Immature natural killer cell (primary cell): Measurements from ENCODE around the gene DELE1. TPM values are rescaled to one million over a fixed set of nuclear protein-coding genes. Genes with fewer than 3 reads are reported as not detected.
A peak's percentile ranks its signal among the peaks of the same experiment; 100 is the strongest.
"Not testable (repeated sequence)": the region's sequence is repeated elsewhere in the genome, so short reads cannot be mapped to it uniquely, and the experiment has no call there.

ENCODE experiments used
- DNase-seq, 3 donors: peaks; one replicate each; pipeline ENCODE4 v3.0.0; 2022; ENCODE audit warnings: mixed read lengths in 1 of 3
- H3K27ac Mint-ChIP-seq, 6 donors: one replicate each; pipeline ENCODE4 v1.8.0; 2020; ENCODE audit warnings: mixed read lengths in 6 of 6, mild to moderate bottlenecking in 5 of 6, inconsistent platforms in 4 of 6, moderate library complexity in 3 of 6
- H3K27me3 Mint-ChIP-seq, 3 donors: one replicate each; pipeline ENCODE4 v1.8.0; 2020 to 2021; ENCODE audit warnings: low read depth in 3 of 3, mild to moderate bottlenecking in 3 of 3, mixed read lengths in 3 of 3, moderate library complexity in 3 of 3, inconsistent platforms in 1 of 3
- H3K36me3 Mint-ChIP-seq, 3 donors: one replicate each; pipeline ENCODE4 v1.8.0; 2020; ENCODE audit warnings: mixed read lengths in 3 of 3, inconsistent platforms in 2 of 3, mild to moderate bottlenecking in 2 of 3
- H3K4me1 Mint-ChIP-seq, 2 donors: one replicate each; pipeline ENCODE4 v1.8.0; 2020; ENCODE audit warnings: inconsistent platforms in 2 of 2, mild to moderate bottlenecking in 2 of 2, mixed read lengths in 2 of 2, moderate library complexity in 1 of 2
- H3K4me3 Mint-ChIP-seq, 5 donors: one replicate each; pipeline ENCODE4 v1.8.0; 2020; ENCODE audit warnings: mild to moderate bottlenecking in 5 of 5, mixed read lengths in 5 of 5, inconsistent platforms in 3 of 5, moderate library complexity in 3 of 5
- H3K9me3 Mint-ChIP-seq, 6 donors: one replicate each; pipeline ENCODE4 v1.8.0; 2020; ENCODE audit warnings: mild to moderate bottlenecking in 6 of 6, mixed read lengths in 6 of 6, inconsistent platforms in 4 of 6, moderate library complexity in 3 of 6
- polyA plus RNA-seq, 3 donors: library from polyadenylated mRNA; unstranded; fragments of 300-500 nt; fragmentation: Illumina TruSeq; gene quantifications; one replicate each; pipeline ENCODE4 v1.2.3, GENCODE V29; 2021

The DELE1 gene
- polyA plus RNA-seq, 3 donors from 2014 or later: 38.2 to 47.1 (median 44.7) TPM

- no peak for DNase-seq
- peak overlapping the region in 2 of 6 donors; percentile 32 for H3K27ac Mint-ChIP-seq
- H3K27me3 Mint-ChIP-seq: peaks cover 0 to 8% (median 4%) of the 10 kb centered on the region in 3 donors
- peaks cover 26% of the 10 kb centered on the region in 2 donors for H3K4me1 Mint-ChIP-seq
- no peaks in the 10 kb centered on the region for H3K9me3 Mint-ChIP-seq
- H3K36me3 Mint-ChIP-seq: peaks cover 0 to 9% (median 9%) of the 10 kb centered on the region in 3 donors
- no peak overlapping the region for H3K4me3 Mint-ChIP-seq
Measured at GRCh38 chr5:141920771-141921170, 2.9 kb upstream of the DELE1 start.

- H3K36me3 Mint-ChIP-seq: peaks cover 3 to 25% (median 21%) of the 10 kb centered on the region in 3 donors
Measured at GRCh38 chr5:141922827-141923447, 734 bp upstream of the DELE1 start.

GRCh38 chr5:141926434-141926833 lies 2.8 kb downstream of the DELE1 start:
- Mint-ChIP-seq H3K27ac (no peak overlapping the region), H3K9me3 (no peaks in the 10 kb centered on the region)
- no peak for DNase-seq

More at GRCh38 chr5:141922827-141923447, 734 bp upstream of the DELE1 start:
- not testable (repeated sequence) for H3K27me3 Mint-ChIP-seq, DNase-seq, H3K9me3 Mint-ChIP-seq
- H3K27ac Mint-ChIP-seq: peak overlapping the region; percentile 90 to 98 (median 96)
- peak overlapping the region; percentile 89 to 97 (median 92) for H3K4me3 Mint-ChIP-seq
- H3K4me1 Mint-ChIP-seq: peaks cover 26 to 42% of the 10 kb centered on the region in 2 donors

GRCh38 chr5:141928051-141928450 lies 4.4 kb downstream of the DELE1 start:
- peak overlapping the region in 2 of 6 donors; percentile 9 to 41 for H3K27ac Mint-ChIP-seq
- DNase-seq: no peak
- peaks cover 19 to 59% (median 41%) of the 10 kb centered on the region in 3 donors for H3K36me3 Mint-ChIP-seq

More at GRCh38 chr5:141926434-141926833, 2.8 kb downstream of the DELE1 start:
- Mint-ChIP-seq H3K4me3 (no peak overlapping the region), H3K36me3 (peaks cover 17 to 45% (median 39%) of the 10 kb centered on the region in 3 donors), H3K4me1 (peaks cover 27 to 45% of the 10 kb centered on the region in 2 donors), H3K27me3 (peaks cover 2 to 7% (median 6%) of the 10 kb centered on the region in 3 donors)

GRCh38 chr5:141929398-141930058 lies 5.9 kb downstream of the DELE1 start:
- Mint-ChIP-seq H3K36me3 (peaks cover 24 to 59% (median 38%) of the 10 kb centered on the region in 3 donors), H3K4me1 (peaks cover 6 to 26% of the 10 kb centered on the region in 2 donors), H3K27ac (no peak overlapping the region), H3K4me3 (no peak overlapping the region), H3K27me3 (peaks cover 2 to 3% (median 2%) of the 10 kb centered on the region in 3 donors), H3K9me3 (no peaks in the 10 kb centered on the region)
- no peak for DNase-seq

More at GRCh38 chr5:141928051-141928450, 4.4 kb downstream of the DELE1 start:
- Mint-ChIP-seq H3K9me3 (no peaks in the 10 kb centered on the region), H3K4me1 (peaks cover 21 to 41% of the 10 kb centered on the region in 2 donors), H3K27me3 (peaks cover 2 to 7% (median 6%) of the 10 kb centered on the region in 3 donors), H3K4me3 (no peak overlapping the region)

- Mint-ChIP-seq H3K4me1 (peaks cover 1 to 15% of the 10 kb centered on the region in 2 donors), H3K9me3 (no peaks in the 10 kb centered on the region), H3K4me3 (no peak overlapping the region), H3K27ac (no peak overlapping the region), H3K36me3 (peaks cover 36 to 64% (median 36%) of the 10 kb centered on the region in 3 donors), H3K27me3 (peaks cover 0 to 3% (median 2%) of the 10 kb centered on the region in 3 donors)
- no peak for DNase-seq
Measured at GRCh38 chr5:141931694-141932093, 8.0 kb downstream of the DELE1 start.

- H3K4me3 Mint-ChIP-seq: no peak overlapping the region
- no peaks in the 10 kb centered on the region for H3K9me3 Mint-ChIP-seq
- peaks cover under 1% of the 10 kb centered on the region in 2 donors for H3K4me1 Mint-ChIP-seq
- H3K27me3 Mint-ChIP-seq: peaks cover 0 to 2% (median 0%) of the 10 kb centered on the region in 3 donors
- H3K27ac Mint-ChIP-seq: peak overlapping the region in 1 of 6 donors; percentile 8
- DNase-seq: no peak
- H3K36me3 Mint-ChIP-seq: peaks cover 25 to 53% (median 33%) of the 10 kb centered on the region in 3 donors
Measured at GRCh38 chr5:141933151-141933550, 9.5 kb downstream of the DELE1 start.

- Mint-ChIP-seq H3K27me3 (peaks cover 0 to 2% (median 0%) of the 10 kb centered on the region in 3 donors), H3K27ac (no peak overlapping the region), H3K4me1 (peaks cover 0 to 5% of the 10 kb centered on the region in 2 donors), H3K4me3 (no peak overlapping the region), H3K9me3 (no peaks in the 10 kb centered on the region), H3K36me3 (peaks cover 20 to 49% (median 28%) of the 10 kb centered on the region in 3 donors)
- no peak for DNase-seq
Measured at GRCh38 chr5:141934099-141934844, 10.6 kb downstream of the DELE1 start.

- H3K27ac Mint-ChIP-seq: peak overlapping the region in 2 of 6 donors; percentile 54 to 62
- H3K4me1 Mint-ChIP-seq: peaks cover 0 to 8% of the 10 kb centered on the region in 2 donors
- H3K9me3 Mint-ChIP-seq: no peaks in the 10 kb centered on the region
- H3K27me3 Mint-ChIP-seq: peaks cover 0 to 2% (median 0%) of the 10 kb centered on the region in 3 donors
- peaks cover 18 to 50% (median 28%) of the 10 kb centered on the region in 3 donors for H3K36me3 Mint-ChIP-seq
- no peak for DNase-seq
- no peak overlapping the region for H3K4me3 Mint-ChIP-seq
Measured at GRCh38 chr5:141935538-141935937, 11.9 kb downstream of the DELE1 start.

- Mint-ChIP-seq H3K36me3 (peaks cover 3 to 14% (median 4%) of the 10 kb centered on the region in 3 donors), H3K27me3 (no peaks in the 10 kb centered on the region), H3K9me3 (no peaks in the 10 kb centered on the region), H3K27ac (peak overlapping the region; percentile 74 to 87 (median 84)), H3K4me3 (peak overlapping the region in 1 of 5 donors; percentile 46), H3K4me1 (peaks cover 28 to 41% of the 10 kb centered on the region in 2 donors)
- no peak for DNase-seq
Measured at GRCh38 chr5:141940695-141941271, 17.1 kb downstream of the DELE1 start.

- Mint-ChIP-seq H3K4me1 (peaks cover 28 to 41% of the 10 kb centered on the region in 2 donors), H3K4me3 (peak overlapping the region in 1 of 5 donors; percentile 46), H3K36me3 (peaks cover 0 to 10% (median 0%) of the 10 kb centered on the region in 3 donors), H3K9me3 (no peaks in the 10 kb centered on the region), H3K27me3 (no peaks in the 10 kb centered on the region), H3K27ac (peak overlapping the region; percentile 74 to 87 (median 84))
- no peak for DNase-seq
Measured at GRCh38 chr5:141941307-141941706, 17.6 kb downstream of the DELE1 start.

- Mint-ChIP-seq H3K27me3 (no peaks in the 10 kb centered on the region), H3K4me1 (peaks cover 28 to 41% of the 10 kb centered on the region in 2 donors), H3K9me3 (no peaks in the 10 kb centered on the region), H3K27ac (peak overlapping the region; percentile 3 to 88 (median 42)), H3K4me3 (peak overlapping the region in 1 of 5 donors; percentile 8), H3K36me3 (peaks cover 0 to 10% (median 0%) of the 10 kb centered on the region in 3 donors)
- peak in 2 of 3 donors; percentile 15 to 24 for DNase-seq
Measured at GRCh38 chr5:141941779-141942178, 18.1 kb downstream of the DELE1 start.
